ENCODE data around the gene RDX. TPM values are rescaled to one million over a fixed set of nuclear protein-coding genes. Genes with fewer than 3 reads are reported as not detected.
"Not testable (repeated sequence)": the region's sequence is repeated elsewhere in the genome, so short reads cannot be mapped to it uniquely, and the experiment has no call there.

The RDX gene
- total RNA-seq, 1 experiment from 2014 or later = 196 TPM

GRCh38 chr11:110192604-110193282 lies 103.7 kb downstream of the RDX start:
- H4K20me1 ChIP-seq (ENCODE audit: insufficient read depth); H3K27me3 ChIP-seq (ENCODE audit: insufficient read depth, low read depth); intact Hi-C loops (cut with micrococcal nuclease; ENCODE audit: unreplicated experiment); DNase-seq; H3K9me2 ChIP-seq (ENCODE audit: insufficient read depth); H3K9me3 ChIP-seq (ENCODE audit: insufficient read depth, low read depth); H3K4me3 ChIP-seq; H3K79me2 ChIP-seq (ENCODE audit: low read depth); BruUV-seq (replicated peaks); H2AFZ ChIP-seq; H3K4me2 ChIP-seq; CTCF ChIA-PET; POLR2A ChIA-PET (ENCODE audit: unreplicated experiment); H3K36me3 ChIP-seq (ENCODE audit: low read depth): not testable (repeated sequence)
- H3F3A ChIP-seq (ENCODE audit: insufficient read depth, low read depth) = peaks cover 51% of the 10 kb centered on the region
- peaks cover 48% of the 10 kb centered on the region for H3K4me1 ChIP-seq (replicated peaks; ENCODE audit: insufficient read depth)
- H3K27ac ChIP-seq = peak overlapping the region; percentile 91

- CTCF ChIA-PET = interaction anchor here (0.6 kb wide), 1 partner anchor 15 kb away, joined by 3 read pairs; no protein-coding TSS in a partner anchor
- BruUV-seq (replicated peaks) = no TSS peak
- POLR2A ChIA-PET (ENCODE audit: unreplicated experiment) = no interaction called here
Observed at GRCh38 chr11:110190885-110191284, 105.5 kb downstream of the RDX start.

GRCh38 chr11:110187731-110188130 lies 108.7 kb downstream of the RDX start:
- H3K9me2 ChIP-seq (ENCODE audit: insufficient read depth) = no peaks in the 10 kb centered on the region
- POLR2A ChIA-PET (ENCODE audit: unreplicated experiment) = no interaction called here
- no peaks in the 10 kb centered on the region; the same call in 1 of the 2 replicates for H3K9me3 ChIP-seq (ENCODE audit: insufficient read depth, low read depth)
- H3K79me2 ChIP-seq (ENCODE audit: low read depth) = no peaks in the 10 kb centered on the region
- H3K27ac ChIP-seq = no peak overlapping the region
- no peak for DNase-seq
- H3K4me2 ChIP-seq = no peak overlapping the region
- TF ChIP-seq EZH2 (IDR thresholded peaks at IDR 0.05; ENCODE audit: low read depth) (no peak), CTCF (conservative IDR thresholded peaks at IDR 0.05) (no peak)
- no peaks in the 10 kb centered on the region for H3K27me3 ChIP-seq (ENCODE audit: insufficient read depth, low read depth)
- BruUV-seq (replicated peaks) = no TSS peak
- no peak overlapping the region for H2AFZ ChIP-seq
- no peaks in the 10 kb centered on the region for H4K20me1 ChIP-seq (ENCODE audit: insufficient read depth)
- peaks cover 33% of the 10 kb centered on the region for H3K4me1 ChIP-seq (replicated peaks; ENCODE audit: insufficient read depth)
- no peak overlapping the region for H3K4me3 ChIP-seq
- intact Hi-C loops (cut with micrococcal nuclease; ENCODE audit: unreplicated experiment) = no loop called here
- no peaks in the 10 kb centered on the region for H3K36me3 ChIP-seq (ENCODE audit: low read depth)
- H3F3A ChIP-seq (ENCODE audit: insufficient read depth, low read depth) = peaks cover 18% of the 10 kb centered on the region; the same call in 1 of the 2 replicates
- CTCF ChIA-PET = interaction anchor here (0.5 kb wide), 1 partner anchor 15 kb away, joined by 3 read pairs; no protein-coding TSS in a partner anchor

More at GRCh38 chr11:110190885-110191284, 105.5 kb downstream of the RDX start:
- Histone ChIP-seq H3K36me3 (ENCODE audit: low read depth) (no peaks in the 10 kb centered on the region), H3K4me1 (replicated peaks; ENCODE audit: insufficient read depth) (peaks cover 34% of the 10 kb centered on the region), H3K27me3 (ENCODE audit: insufficient read depth, low read depth) (no peaks in the 10 kb centered on the region), H2AFZ (no peak overlapping the region), H3K9me2 (ENCODE audit: insufficient read depth) (no peaks in the 10 kb centered on the region), H3K4me3 (no peak overlapping the region), H3K79me2 (ENCODE audit: low read depth) (no peaks in the 10 kb centered on the region), H3K27ac (no peak overlapping the region), H3F3A (ENCODE audit: insufficient read depth, low read depth) (peaks cover 36% of the 10 kb centered on the region), H3K4me2 (no peak overlapping the region), H3K9me3 (ENCODE audit: insufficient read depth, low read depth) (no peaks in the 10 kb centered on the region; the same call in 1 of the 2 replicates), H4K20me1 (ENCODE audit: insufficient read depth) (no peaks in the 10 kb centered on the region)
- TF ChIP-seq EZH2 (IDR thresholded peaks at IDR 0.05; ENCODE audit: low read depth) (no peak), CTCF (conservative IDR thresholded peaks at IDR 0.05) (no peak)
- intact Hi-C loops (cut with micrococcal nuclease; ENCODE audit: unreplicated experiment) = no loop called here
- DNase-seq = no peak

All from PC-9 (cell line).